GM21526 (cell line): ENCODE measurements around the gene ZNF26.

ENCODE experiments used
- ATAC-seq: cut with Tn5 transposase; IDR thresholded peaks from one replicate; pipeline ENCODE4 v1.9.1; 2021; ENCODE audit warnings: moderate library complexity; ENCODE audit not compliant: unreplicated experiment, low FRiP score

ZNF26 gene

GRCh38 chr12:133058203-133059113 is 72.3 kb downstream of the ZNF26 start:
- ATAC-seq: no peak

GRCh38 chr12:133061954-133062353 is 75.8 kb downstream of the ZNF26 start:
- no peak for ATAC-seq

- no peak for ATAC-seq
Observed at GRCh38 chr12:133063556-133063955, 77.4 kb downstream of the ZNF26 start.

GRCh38 chr12:133073836-133074235 is 87.7 kb downstream of the ZNF26 start:
- ATAC-seq: no peak
